K562 (cell line): ENCODE results near the gene ZKSCAN1. TPM values are rescaled to one million over a fixed set of nuclear protein-coding genes. Genes with fewer than 3 reads are reported as not detected.

Source experiments
- ATAC-seq: fragments of 200-7000 bp; cut with Tn5 transposase; 3 replicates; pipeline ENCODE4 v1.9.1; 2020; ENCODE audit warnings: moderate library complexity
- BruUV-seq: library from RNA; stranded (reverse); fragments of 400-500 nt; replicated peaks from 2 replicates; lab custom pipeline; 2021; lab: Mats Ljungman, UMichigan
- CTCF ChIA-PET: fragments of 300-600 bp; formaldehyde crosslinking; extraction: SDS; loops from one replicate; lab custom pipeline; 2021; ENCODE audit warnings: low intra/inter-chr PET ratio; lab: Yijun Ruan, JAX
- POLR2A ChIA-PET: fragments of 300-600, 350-650 bp; sonication (Branson Sonifier 250); formaldehyde crosslinking; extraction: SDS; loops from one replicate; lab custom pipeline; 2021; ENCODE audit warnings: antibody characterized with exemption, inconsistent platforms; lab: Yijun Ruan, JAX
- DNase-seq, 4 experiments: peaks; one replicate each; pipeline versions ENCODE4 v3.0.0 to v3.0.0-alpha.2; 2011 to 2018; ENCODE audit warnings: low spot score in 3 of 4, mixed read lengths in 3 of 4; ENCODE audit errors: extremely low read depth in 1 of 4
- FAIRE-seq: peaks from 2 replicates; lab custom pipeline; 2011; peaks lifted over from hg19 to GRCh38; lab: Jason Lieb, UNC
- H2AFZ ChIP-seq: 2 replicates; pipeline ENCODE4 v1.6.0; 2011; ENCODE audit warnings: low read depth, low read length, control low read depth, inconsistent platforms
- H3K27ac ChIP-seq: fragments of 200-600 bp; 3 replicates; pipeline ENCODE4 v1.8.0; 2011; ENCODE audit warnings: low read depth, mild to moderate bottlenecking, control low read depth, inconsistent platforms, low read length, moderate library complexity, mixed read lengths; ENCODE audit errors: extremely low read depth
- H3K27me3 ChIP-seq, 2 experiments: fragments of 300-600 bp in 1 of 2; 2 replicates in 1 of 2; 3 replicates in 1 of 2; pipeline versions ENCODE4 v1.6.0 to v1.8.0; 2011; ENCODE audit warnings: inconsistent platforms in 2 of 2, low read length in 2 of 2, mild to moderate bottlenecking in 1 of 2, mixed read lengths in 1 of 2, moderate library complexity in 1 of 2; ENCODE audit not compliant: control insufficient read depth in 2 of 2, insufficient read depth in 2 of 2
- H3K36me3 ChIP-seq: fragments of 300-600 bp; 3 replicates; pipeline ENCODE4 v1.8.0; 2011; ENCODE audit warnings: mild to moderate bottlenecking, low read length, inconsistent platforms; ENCODE audit not compliant: control insufficient read depth, insufficient read depth
- H3K4me1 ChIP-seq, 2 experiments: fragments of 200-600 bp in 1 of 2; replicated peaks in 1 of 2; 2 replicates in 1 of 2; 3 replicates in 1 of 2; pipeline versions ENCODE4 v1.5.1 to v1.8.0; 2011; ENCODE audit warnings: inconsistent platforms in 2 of 2, low read length in 2 of 2, mild to moderate bottlenecking in 1 of 2, mixed read lengths in 1 of 2, moderate library complexity in 1 of 2; ENCODE audit not compliant: control insufficient read depth in 2 of 2, insufficient read depth in 2 of 2
- H3K4me2 ChIP-seq: 2 replicates; pipeline ENCODE4 v1.6.1; 2011; ENCODE audit warnings: low read length, control low read depth, inconsistent platforms, mixed read lengths; ENCODE audit not compliant: insufficient read depth
- H3K4me3 ChIP-seq: fragments of 200-600 bp; sonication (generic), shearing (Covaris generic); 2 replicates; pipeline ENCODE4 v1.5.1; 2016; ENCODE audit warnings: control low read depth, inconsistent platforms
- H3K79me2 ChIP-seq: fragments of 200-600 bp; 3 replicates; pipeline ENCODE4 v1.8.0; 2011; ENCODE audit warnings: low read length, inconsistent platforms; ENCODE audit not compliant: control insufficient read depth, insufficient read depth
- H3K9ac ChIP-seq, 2 experiments: 2 replicates each; pipeline versions ENCODE4 v1.6.0 to v1.6.1; 2011; ENCODE audit warnings: low read depth in 2 of 2, low read length in 2 of 2, control low read depth in 1 of 2, inconsistent platforms in 1 of 2, mild to moderate bottlenecking in 1 of 2, mixed read lengths in 1 of 2; ENCODE audit not compliant: insufficient read depth in 1 of 2
- H3K9me1 ChIP-seq: one replicate; pipeline ENCODE4 v1.6.0; 2011; ENCODE audit warnings: inconsistent platforms, mild to moderate bottlenecking, low read length, moderate library complexity; ENCODE audit not compliant: control insufficient read depth, insufficient read depth
- H3K9me3 ChIP-seq: replicated peaks from 2 replicates; pipeline ENCODE4 v1.5.1; 2011; ENCODE audit warnings: low read depth, low read length, inconsistent platforms; ENCODE audit not compliant: control insufficient read depth, insufficient read depth
- H4K20me1 ChIP-seq: replicated peaks from 2 replicates; pipeline ENCODE4 v1.6.1; 2011; ENCODE audit warnings: low read length, inconsistent platforms, mixed read lengths; ENCODE audit not compliant: control insufficient read depth, insufficient read depth
- DPF2 ChIP-seq: fragments of 450-650 bp; IDR thresholded peaks from 2 replicates; pipeline ENCODE4 v1.6.1; 2016
- FOXP4 ChIP-seq: sonication (generic); formaldehyde crosslinking; IDR thresholded peaks from 2 replicates; pipeline ENCODE4 v1.8.0; 2022; ENCODE audit warnings: mild to moderate bottlenecking, missing genetic modification reagents, borderline replicate concordance
- PCBP1 ChIP-seq: fragments of 200-400 bp; formaldehyde crosslinking; IDR thresholded peaks from 2 replicates; pipeline ENCODE4 v1.6.1; 2018; ENCODE audit warnings: mild to moderate bottlenecking, low read depth, low read length; ENCODE audit not compliant: poor library complexity, severe bottlenecking
- PTRF ChIP-seq: fragments of 450-650 bp; IDR thresholded peaks from 2 replicates; pipeline ENCODE4 v1.6.1; 2016; ENCODE audit warnings: mild to moderate bottlenecking, missing genetic modification characterization, missing compliant biosample characterization
- SETDB1 ChIP-seq: IDR thresholded peaks from one replicate; pipeline ENCODE4 v1.6.1; 2012; ENCODE audit warnings: low read length, control low read depth, inconsistent platforms
- SMC3 ChIP-seq: conservative IDR thresholded peaks from 2 replicates; pipeline ENCODE4 v1.6.1; 2011; ENCODE audit warnings: low read depth, low read length, improper control_type of control experiment; ENCODE audit not compliant: insufficient read depth
- SUPT5H ChIP-seq: fragments of 450-650 bp; IDR thresholded peaks from 2 replicates; pipeline ENCODE4 v1.6.1; 2016
- ZNF12 ChIP-seq: sonication (generic); formaldehyde crosslinking; IDR thresholded peaks from 2 replicates; pipeline ENCODE4 v1.4.0; 2020; ENCODE audit warnings: mild to moderate bottlenecking, missing genetic modification reagents
- ZNF395 ChIP-seq: fragments of 200-800 bp; sonication (Bioruptor generic); IDR thresholded peaks from 2 replicates; pipeline ENCODE4 v1.6.1; 2017; ENCODE audit warnings: missing genetic modification characterization, missing compliant biosample characterization
- WGBS: fragments of 100-300 bp; shearing (Covaris generic); methylation state at CpG from one replicate; pipeline ENCODE4 v1.1.6; 2016; ENCODE audit warnings: low coverage, mixed read lengths; ENCODE audit not compliant: insufficient coverage; ENCODE audit errors: missing lambda C conversion rate; 5-methylcytosine and 5-hydroxymethylcytosine counted together
- in situ Hi-C: fragments of 300-500 bp; cut with MboI; formaldehyde crosslinking; loops from 4 replicates; pipeline ENCODE4 v1.15.0; 2018; ENCODE audit warnings: inconsistent platforms, mixed read lengths
- intact Hi-C: fragments of 100-400 bp; cut with micrococcal nuclease; formaldehyde crosslinking; loops from 2 replicates; pipeline ENCODE4 v1.14.2; 2022
- polyA plus RNA-seq, 8 experiments: library from polyadenylated mRNA; depleted of rRNA in 4 of 8; stranded (reverse) in 5 of 8; unstranded in 3 of 8; fragments of >200 nt; fragmentation: Nextera tagmentation in 2 of 8; fragmentation: Illumina TruSeq in 1 of 8; extraction: Ambion mirVana in 2 of 8; extraction: Trizol in 1 of 8; gene quantifications; 2 replicates each; pipeline versions ENCODE4 v1.2.1 to v1.2.3, GENCODE V29; 2011 to 2014; ENCODE audit warnings: inconsistent platforms in 1 of 8, missing spikeins in 1 of 8
- total RNA-seq, 7 experiments: library from RNA; depleted of rRNA in 6 of 7; stranded (reverse); fragments of >200 nt in 6 of 7; fragmentation: Illumina TruSeq in 2 of 7; extraction: Trizol in 2 of 7; gene quantifications; 2 replicates each; pipeline versions ENCODE4 v1.2.1 to v1.2.3, GENCODE V29; 2011 to 2021; ENCODE audit warnings: low replicate concordance in 1 of 7

Gene ZKSCAN1
- total and polyA plus RNA-seq, 9 of the 15 experiments (the other 6 are each of a cell fraction or from before 2014, with no cell fraction given), result 5.3 to 43.0 (median 23.2) TPM

- TF ChIP-seq DPF2 (no peak), PCBP1 (no peak), ZNF12 (CRISPR knock-in tag) (no peak), ZNF395 (CRISPR knock-in tag) (no peak), SMC3 (no peak)
Measured at GRCh38 chr7:100027197-100027596, 11.8 kb downstream of the ZKSCAN1 start (continued).

GRCh38 chr7:100029596-100029995 lies 14.2 kb downstream of the ZKSCAN1 start:
- H3K27ac ChIP-seq, result no peak overlapping the region
- no peak for TF ChIP-seq FOXP4 (CRISPR knock-in tag)
- TF ChIP-seq SUPT5H, result no peak
- no peak for TF ChIP-seq SETDB1
- TF ChIP-seq PTRF (tag), result no peak
- H3K4me1 ChIP-seq, result no peaks in the 10 kb centered on the region
- ChIA-PET POLR2A (interaction anchor here (0.7 to 1.6 kb wide), 6 partner anchors 9 to 34 kb away, joined by 3 to 4 read pairs (median 4); partner anchors contain the start of gene ZKSCAN1), CTCF (no interaction called here)
- no peaks in the 10 kb centered on the region; the same call in 1 of the 2 replicates for H3K9me3 ChIP-seq
- no peaks in the 10 kb centered on the region for H3K27me3 ChIP-seq
- 89% methylated on average over 5 of the region's 5 CpGs for WGBS
- H3K36me3 ChIP-seq, result peaks cover 65% of the 10 kb centered on the region
- H3K9ac ChIP-seq, result no peak overlapping the region
- H3K4me2 ChIP-seq, result no peak overlapping the region
- no peak overlapping the region for H2AFZ ChIP-seq
- in situ Hi-C loops, result no loop called here
- no peaks in the 10 kb centered on the region for H3K79me2 ChIP-seq
- FAIRE-seq (no peak), ATAC-seq (no peak), DNase-seq (no peak)
- intact Hi-C loops, result no loop called here
- no TSS peak for BruUV-seq
- H3K9me1 ChIP-seq, result no peaks in the 10 kb centered on the region
- no peak overlapping the region for H3K4me3 ChIP-seq
- H4K20me1 ChIP-seq, result no peaks in the 10 kb centered on the region
